ENCODE results near the gene PDE8B. TPM values are rescaled to one million over a fixed set of nuclear protein-coding genes. Genes with fewer than 3 reads are reported as not detected.

The PDE8B gene
- total RNA-seq, 1 experiment from 2014 or later = 1.8 TPM

GRCh38 chr5:77443670-77444069, 233.2 kb downstream of the PDE8B start:
- no peak for DNase-seq
- H3K9me3 ChIP-seq (ENCODE audit: insufficient read depth, low read depth) = no peaks in the 10 kb centered on the region
- no peaks in the 10 kb centered on the region for H3K9me2 ChIP-seq (ENCODE audit: insufficient read depth)
- ChIA-PET CTCF (interaction anchor here (0.6 kb wide), 1 partner anchor 182 kb away, joined by 5 read pairs; no protein-coding TSS in a partner anchor), POLR2A (ENCODE audit: unreplicated experiment) (no interaction called here)
- H4K20me1 ChIP-seq (ENCODE audit: insufficient read depth) = no peaks in the 10 kb centered on the region
- H3K4me1 ChIP-seq (replicated peaks; ENCODE audit: insufficient read depth) = no peaks in the 10 kb centered on the region
- no peaks in the 10 kb centered on the region for H3K36me3 ChIP-seq (ENCODE audit: low read depth)
- no peaks in the 10 kb centered on the region for H3K27me3 ChIP-seq (ENCODE audit: insufficient read depth, low read depth)
- H3K4me2 ChIP-seq = no peak overlapping the region
- no peak overlapping the region for H2AFZ ChIP-seq
- H3K27ac ChIP-seq = no peak overlapping the region
- H3K4me3 ChIP-seq = no peak overlapping the region
- intact Hi-C loops (cut with micrococcal nuclease; ENCODE audit: unreplicated experiment) = no loop called here
- no peaks in the 10 kb centered on the region for H3K79me2 ChIP-seq (ENCODE audit: low read depth)
- no peak for TF ChIP-seq EZH2 (IDR thresholded peaks at IDR 0.05; ENCODE audit: low read depth)
- TF ChIP-seq CTCF (conservative IDR thresholded peaks at IDR 0.05) = no peak
- H3F3A ChIP-seq (ENCODE audit: insufficient read depth, low read depth) = no peaks in the 10 kb centered on the region
- no TSS peak for BruUV-seq (replicated peaks)

- H3K27me3 ChIP-seq (ENCODE audit: insufficient read depth, low read depth) = no peaks in the 10 kb centered on the region
- intact Hi-C loops (cut with micrococcal nuclease; ENCODE audit: unreplicated experiment) = no loop called here
- TF ChIP-seq EZH2 (IDR thresholded peaks at IDR 0.05; ENCODE audit: low read depth) (no peak), CTCF (conservative IDR thresholded peaks at IDR 0.05) (no peak)
- no peak overlapping the region for H3K4me3 ChIP-seq
- H3F3A ChIP-seq (ENCODE audit: insufficient read depth, low read depth) = no peaks in the 10 kb centered on the region
- no peak for DNase-seq
- H2AFZ ChIP-seq = no peak overlapping the region
- POLR2A ChIA-PET (ENCODE audit: unreplicated experiment) = no interaction called here
- no peaks in the 10 kb centered on the region; the same call in 1 of the 2 replicates for H3K36me3 ChIP-seq (ENCODE audit: low read depth)
- no peaks in the 10 kb centered on the region for H3K9me3 ChIP-seq (ENCODE audit: insufficient read depth, low read depth)
- no peaks in the 10 kb centered on the region for H3K4me1 ChIP-seq (replicated peaks; ENCODE audit: insufficient read depth)
- no peak overlapping the region for H3K27ac ChIP-seq
- CTCF ChIA-PET = no interaction called here
- H3K4me2 ChIP-seq = no peak overlapping the region
- no TSS peak for BruUV-seq (replicated peaks)
- H3K79me2 ChIP-seq (ENCODE audit: low read depth) = no peaks in the 10 kb centered on the region
- no peaks in the 10 kb centered on the region for H4K20me1 ChIP-seq (ENCODE audit: insufficient read depth)
- H3K9me2 ChIP-seq (ENCODE audit: insufficient read depth) = no peaks in the 10 kb centered on the region
These were observed 233.9 kb downstream of the PDE8B start for GRCh38 chr5:77444356-77444755.

- Histone ChIP-seq H3F3A (ENCODE audit: insufficient read depth, low read depth) (no peaks in the 10 kb centered on the region), H2AFZ (no peak overlapping the region), H3K9me2 (ENCODE audit: insufficient read depth) (no peaks in the 10 kb centered on the region), H3K36me3 (ENCODE audit: low read depth) (no peaks in the 10 kb centered on the region; the same call in 1 of the 2 replicates), H3K79me2 (ENCODE audit: low read depth) (no peaks in the 10 kb centered on the region), H3K27me3 (ENCODE audit: insufficient read depth, low read depth) (no peaks in the 10 kb centered on the region), H3K9me3 (ENCODE audit: insufficient read depth, low read depth) (no peaks in the 10 kb centered on the region), H4K20me1 (ENCODE audit: insufficient read depth) (no peaks in the 10 kb centered on the region), H3K4me3 (no peak overlapping the region), H3K4me2 (no peak overlapping the region), H3K4me1 (replicated peaks; ENCODE audit: insufficient read depth) (no peaks in the 10 kb centered on the region), H3K27ac (no peak overlapping the region)
- intact Hi-C loops (cut with micrococcal nuclease; ENCODE audit: unreplicated experiment) = no loop called here
- BruUV-seq (replicated peaks) = no TSS peak
- TF ChIP-seq EZH2 (IDR thresholded peaks at IDR 0.05; ENCODE audit: low read depth) (no peak), CTCF (conservative IDR thresholded peaks at IDR 0.05) (no peak)
- POLR2A ChIA-PET (ENCODE audit: unreplicated experiment) = no interaction called here
- CTCF ChIA-PET = no interaction called here
- DNase-seq = no peak
These were observed 238.4 kb downstream of the PDE8B start for GRCh38 chr5:77448831-77449230.
